Glomerular visceral epithelial cell (primary cell): ENCODE data around the gene RGS6.

ENCODE experiments used
- DNase-seq: peaks from one replicate; pipeline ENCODE4 v3.0.0-alpha.2; 2016; ENCODE audit errors: extremely low spot score

RGS6 gene

DNA sequence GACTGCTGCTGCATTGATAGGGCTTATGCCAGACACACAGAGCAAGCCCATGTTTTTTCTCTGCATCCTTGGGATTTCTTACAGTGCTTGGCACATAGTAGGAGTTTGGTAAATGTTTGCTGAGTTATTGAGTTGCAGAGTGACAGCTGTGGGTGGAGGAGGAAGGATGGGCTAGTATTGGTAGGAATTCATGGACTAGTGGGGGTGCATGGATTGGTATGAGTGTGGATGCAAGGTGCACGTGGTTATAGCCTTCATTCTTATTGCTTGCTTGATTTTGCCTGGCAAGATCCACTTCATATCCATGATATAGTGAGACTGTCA lies 11.4 kb downstream of the RGS6 start:
- DNase-seq: no peak

DNA sequence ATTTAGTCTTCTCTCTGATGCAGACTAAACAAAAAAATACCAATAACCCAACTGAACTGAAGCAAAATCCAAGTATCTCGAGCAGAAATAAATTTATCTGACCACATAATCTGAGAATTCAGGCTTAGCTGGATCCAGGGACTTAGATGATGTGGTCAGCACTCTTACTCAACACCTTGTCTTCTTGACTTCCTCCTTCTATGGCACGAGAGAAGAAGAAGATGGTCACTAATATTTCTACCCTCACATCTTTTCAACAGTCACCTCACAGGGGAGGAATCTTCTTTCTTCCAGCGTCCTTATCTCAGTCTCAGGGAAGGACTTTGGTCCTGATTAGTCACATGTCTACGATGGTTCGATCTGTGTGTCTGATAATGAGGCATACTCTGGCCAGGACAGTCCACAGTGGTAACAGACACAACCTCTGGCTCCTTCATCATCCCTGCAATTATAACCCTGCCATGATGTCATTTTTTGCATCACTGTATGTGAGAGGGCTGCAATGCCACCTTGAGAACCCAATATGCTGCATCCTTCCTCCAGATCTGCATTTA lies 15.8 kb downstream of the RGS6 start:
- no peak for DNase-seq

DNA sequence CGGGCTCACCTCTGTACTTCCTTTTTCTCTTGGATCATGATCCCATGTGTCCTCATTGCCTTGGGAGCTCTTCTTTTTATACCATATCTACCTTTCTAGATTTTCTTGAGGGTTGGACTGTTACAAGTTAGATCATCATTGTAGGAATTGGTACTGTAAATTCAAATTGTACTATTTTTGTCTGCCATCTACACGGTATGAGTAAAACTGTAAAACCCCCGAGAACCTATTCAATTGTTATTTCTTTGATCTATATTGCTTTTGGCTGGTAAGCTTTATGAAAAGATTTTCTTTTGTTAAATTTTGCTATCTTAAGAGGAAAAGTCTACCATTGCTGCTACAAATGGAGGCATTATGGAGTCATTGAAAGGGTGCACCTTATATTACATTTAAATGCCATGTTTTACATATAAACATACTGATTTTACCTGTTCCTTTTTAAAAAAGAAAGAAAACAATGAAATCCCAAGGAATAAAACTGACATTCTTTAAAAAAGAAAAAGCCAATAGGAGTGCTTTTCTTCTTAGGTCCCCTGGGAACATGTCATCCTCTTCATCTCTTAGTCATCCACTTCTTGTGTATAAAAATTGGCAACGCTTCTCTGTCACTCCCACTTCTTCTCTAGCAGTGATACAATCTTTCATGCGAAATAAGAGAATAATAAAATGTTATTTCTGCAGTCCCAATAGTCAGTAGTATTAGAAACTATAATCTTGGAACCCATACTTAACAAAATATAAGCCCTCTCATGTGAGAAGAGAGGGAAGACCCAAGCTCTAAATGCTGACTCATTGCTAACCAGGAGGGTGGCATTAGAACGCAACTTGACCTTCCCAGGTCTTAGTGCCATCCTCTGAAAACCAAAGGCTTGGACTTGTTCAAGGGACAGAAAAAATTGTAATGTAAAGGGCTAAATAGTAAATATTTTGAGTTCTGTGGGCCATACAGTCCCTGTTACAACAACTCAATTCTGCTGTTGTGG lies 20.4 kb downstream of the RGS6 start:
- DNase-seq: no peak

DNA sequence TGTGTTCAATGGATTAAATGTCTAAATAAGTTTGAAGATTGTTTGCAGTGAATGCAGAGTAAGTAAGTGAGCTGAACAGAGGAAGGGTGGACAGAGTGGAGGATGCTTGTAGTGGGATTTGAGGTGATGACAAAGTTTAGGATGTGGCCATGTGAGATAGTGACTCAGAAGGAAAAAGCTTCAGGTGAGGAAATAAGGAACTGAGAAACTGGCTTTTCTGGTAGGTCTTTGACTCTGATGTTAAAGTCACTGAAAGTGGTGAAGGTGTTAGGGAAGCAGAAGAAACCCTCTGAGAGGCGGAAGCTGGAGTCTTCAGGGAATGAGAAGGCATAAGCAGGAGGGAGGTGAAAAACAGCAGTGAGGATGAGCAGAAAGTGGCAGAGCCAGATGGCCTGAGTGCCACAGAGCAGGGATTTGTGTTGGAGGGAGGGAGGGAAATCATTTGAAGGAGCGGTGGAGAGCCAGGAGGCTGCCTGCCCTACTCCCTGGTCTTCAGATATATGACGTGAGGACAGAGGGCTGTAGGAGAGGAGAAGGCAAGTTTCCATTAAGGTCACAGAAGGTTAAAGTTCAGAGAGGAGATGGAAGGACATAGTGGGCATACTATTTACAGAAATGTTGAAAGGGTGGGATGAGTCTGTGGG lies 24.8 kb downstream of the RGS6 start:
- no peak for DNase-seq

DNA sequence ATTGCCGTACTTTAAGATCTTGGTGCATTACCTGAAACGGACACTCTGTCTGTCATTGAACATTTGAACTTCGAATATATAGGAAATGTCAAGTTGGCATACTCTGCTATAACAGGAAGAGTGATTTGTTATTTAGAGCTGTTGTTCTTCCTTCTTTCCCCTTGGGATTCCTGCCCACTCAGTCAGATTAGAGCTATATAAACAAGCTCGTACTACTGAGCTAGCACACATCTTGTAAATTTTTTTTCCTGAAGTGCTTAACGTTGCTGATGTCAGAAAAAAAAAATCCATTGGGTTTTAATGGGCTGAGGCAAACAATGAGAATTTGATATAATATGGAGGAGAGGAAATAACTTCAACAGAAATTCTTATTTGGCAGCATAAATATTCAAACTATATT lies 26.8 kb downstream of the RGS6 start:
- no peak for DNase-seq

DNA sequence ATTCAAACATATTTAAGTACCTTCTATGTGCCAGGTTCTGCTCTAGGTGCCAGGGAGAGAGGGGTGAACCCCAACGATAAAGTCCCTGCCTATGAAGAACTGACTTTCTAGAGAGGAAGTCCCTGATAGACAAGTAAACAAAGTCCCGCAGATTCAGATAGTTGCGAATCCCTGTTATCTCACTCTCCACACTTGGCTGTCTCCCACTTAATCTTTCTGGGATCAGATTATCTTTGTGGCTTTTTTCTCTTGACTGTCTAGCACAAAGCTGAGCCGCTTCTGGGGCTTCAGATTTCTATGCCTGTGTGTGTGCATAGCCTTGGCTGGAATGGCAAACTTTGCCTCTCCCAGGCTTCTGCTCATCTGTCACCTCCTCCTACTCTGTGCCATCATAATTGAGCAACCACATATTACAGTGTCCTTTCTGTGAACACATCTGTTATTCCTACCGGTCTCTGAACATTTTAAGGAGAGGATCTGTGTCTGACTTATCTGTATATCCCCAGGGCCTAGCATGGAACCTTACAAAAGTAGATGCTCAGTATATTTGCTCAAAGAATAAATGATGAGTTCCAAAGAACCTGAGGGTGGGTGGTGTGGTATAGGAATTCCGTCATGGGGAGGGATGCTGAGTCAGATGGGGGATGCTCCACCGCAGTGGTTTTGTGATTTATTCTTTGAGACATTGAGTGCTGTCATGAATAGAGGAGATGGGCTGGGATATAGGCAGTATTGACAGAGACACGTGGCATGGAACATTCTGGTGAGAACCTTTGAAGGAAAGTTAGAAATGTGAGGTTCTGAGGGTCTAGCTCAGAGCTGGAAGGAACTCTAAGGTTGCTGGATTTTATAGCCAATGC lies 28.5 kb downstream of the RGS6 start:
- DNase-seq: no peak

DNA sequence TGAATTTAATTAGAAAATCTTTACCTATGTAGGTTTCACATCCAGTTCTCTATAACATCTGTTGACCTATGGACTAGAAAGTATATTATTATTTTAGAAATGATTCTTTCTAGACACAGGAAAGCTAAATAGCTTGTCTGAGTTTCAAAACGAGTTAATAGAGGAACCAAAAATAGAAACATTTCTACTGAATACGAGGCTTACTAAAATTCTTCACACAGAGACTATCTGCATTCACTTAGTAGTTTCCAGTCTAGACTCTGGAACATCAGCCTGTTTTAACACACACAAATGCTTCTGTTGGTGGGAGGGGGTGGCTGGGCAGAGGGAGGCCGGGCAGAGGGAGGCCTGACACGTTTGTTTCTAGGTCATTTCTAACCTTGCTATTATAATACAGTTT lies 29.7 kb downstream of the RGS6 start:
- DNase-seq: no peak

DNA sequence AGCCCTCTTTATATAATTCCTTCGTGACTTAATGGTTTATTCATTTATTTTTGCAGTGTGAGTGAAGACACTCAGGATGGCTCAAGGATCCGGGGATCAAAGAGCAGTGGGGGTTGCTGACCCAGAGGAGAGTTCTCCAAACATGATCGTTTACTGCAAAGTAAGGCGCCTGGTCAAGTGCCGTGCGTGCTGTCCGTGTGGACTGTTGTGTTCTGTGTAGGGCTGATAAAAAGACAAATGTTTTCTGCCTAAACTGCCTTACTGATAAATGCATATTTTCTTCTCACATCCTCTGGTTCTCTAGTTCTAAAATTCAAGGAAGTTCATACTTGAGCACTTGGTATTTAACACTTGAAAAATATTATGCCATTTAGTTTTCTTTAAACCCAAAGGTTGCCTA lies 32.5 kb downstream of the RGS6 start:
- DNase-seq: no peak

DNA sequence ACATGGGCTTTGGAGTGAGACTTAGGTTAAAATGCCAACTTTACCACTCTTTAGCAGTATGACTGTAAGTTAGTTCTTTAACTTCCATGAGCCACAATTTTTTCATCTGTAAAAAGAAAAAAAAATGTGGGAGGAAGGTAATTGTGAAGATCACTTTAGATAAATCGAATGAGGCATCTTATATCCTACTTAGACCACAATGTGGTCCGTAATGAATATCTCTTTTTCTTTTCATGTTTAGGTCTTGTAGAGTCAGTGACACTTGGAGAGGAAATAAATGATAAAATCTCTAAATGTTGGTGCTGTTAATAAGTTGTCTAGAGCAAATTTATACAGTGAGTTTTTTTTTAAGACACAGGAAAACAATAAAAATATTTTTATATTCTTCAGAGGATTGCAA lies 34.3 kb downstream of the RGS6 start:
- no peak for DNase-seq

DNA sequence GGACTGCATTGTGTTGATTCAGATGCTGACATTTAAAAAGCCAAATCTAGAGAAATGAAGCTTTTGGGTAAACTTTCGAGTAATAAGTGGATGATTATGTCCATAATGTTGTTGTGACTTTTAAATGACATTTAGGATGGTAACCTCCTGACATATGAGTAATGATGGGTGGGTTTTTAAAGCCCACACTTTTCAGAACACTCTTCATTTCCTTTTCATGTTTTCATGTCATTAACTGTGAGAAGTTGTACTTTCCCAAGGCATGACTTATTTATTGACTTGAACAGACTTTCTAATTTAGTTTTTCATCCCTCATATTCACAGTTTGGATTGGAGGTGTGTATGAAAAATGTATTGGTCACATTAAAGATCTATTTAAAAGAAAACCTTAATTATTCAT lies 35.5 kb downstream of the RGS6 start:
- no peak for DNase-seq

DNA sequence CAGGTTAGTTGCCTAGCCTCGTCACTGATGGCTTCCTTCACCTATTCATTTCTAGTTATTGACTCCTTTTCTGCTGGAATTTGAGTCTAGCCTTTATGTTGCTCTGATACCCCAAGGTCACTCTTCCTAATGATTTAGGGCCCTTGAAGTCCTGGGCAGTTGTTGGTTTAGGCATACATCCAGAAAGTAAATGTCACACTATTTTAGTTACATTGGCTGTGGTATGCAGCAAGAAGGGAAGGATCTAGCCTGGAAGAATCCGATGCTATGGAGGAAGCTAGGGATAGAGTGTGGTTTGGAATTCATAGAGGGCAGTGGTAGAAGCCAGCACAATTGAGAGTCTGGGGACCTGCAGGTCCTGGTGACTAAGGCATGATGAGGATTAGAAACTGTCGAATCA lies 38.0 kb downstream of the RGS6 start:
- no peak for DNase-seq

DNA sequence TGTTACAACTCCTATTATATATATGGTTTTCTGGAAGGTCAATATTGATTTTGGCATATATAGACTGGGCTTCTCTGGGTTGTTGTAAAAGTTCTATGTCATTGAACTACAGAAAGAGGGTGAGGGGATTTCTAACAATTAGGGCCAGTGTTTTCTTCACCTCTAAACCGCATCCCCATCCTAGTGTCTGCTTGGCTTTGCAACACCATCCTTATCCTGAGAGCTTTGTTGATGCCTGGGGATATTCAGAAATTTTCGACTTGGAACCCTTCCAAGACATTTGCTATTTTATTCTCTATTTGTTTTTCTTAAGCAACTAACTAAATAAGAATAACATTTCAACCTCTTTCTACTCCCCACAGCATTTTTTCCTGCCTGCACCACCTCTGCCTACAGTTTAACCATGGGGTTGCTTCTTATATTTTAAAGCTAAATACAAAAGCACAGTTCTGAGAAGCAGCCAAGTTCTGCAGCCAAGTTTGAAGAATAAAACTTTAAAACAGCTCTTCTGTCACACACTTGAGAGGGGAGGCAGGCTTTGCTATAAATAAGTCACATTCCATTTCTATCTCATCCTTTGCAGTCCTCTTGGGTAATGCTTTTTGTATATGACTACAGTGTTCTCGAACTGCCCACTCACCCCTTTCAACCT lies 53.4 kb downstream of the RGS6 start:
- DNase-seq: no peak

DNA sequence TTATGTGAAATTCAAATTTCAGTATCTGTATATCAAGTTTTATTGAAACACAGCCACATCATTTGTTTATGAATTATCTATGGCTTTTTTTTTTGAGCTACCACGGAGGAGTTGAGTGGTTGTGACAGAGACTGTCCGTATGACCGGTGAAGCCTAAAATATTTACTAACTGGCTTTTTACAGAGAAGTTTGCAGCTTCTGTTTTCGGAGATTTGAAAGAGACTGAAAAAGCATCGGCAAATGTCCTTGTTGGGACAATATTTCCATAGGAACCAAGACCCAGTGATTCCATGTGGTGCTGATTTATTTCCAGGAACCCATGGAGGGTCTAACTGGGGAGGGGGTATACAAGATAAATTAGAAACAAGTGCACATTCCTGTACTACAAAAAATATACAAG lies 56.2 kb downstream of the RGS6 start:
- no peak for DNase-seq

DNA sequence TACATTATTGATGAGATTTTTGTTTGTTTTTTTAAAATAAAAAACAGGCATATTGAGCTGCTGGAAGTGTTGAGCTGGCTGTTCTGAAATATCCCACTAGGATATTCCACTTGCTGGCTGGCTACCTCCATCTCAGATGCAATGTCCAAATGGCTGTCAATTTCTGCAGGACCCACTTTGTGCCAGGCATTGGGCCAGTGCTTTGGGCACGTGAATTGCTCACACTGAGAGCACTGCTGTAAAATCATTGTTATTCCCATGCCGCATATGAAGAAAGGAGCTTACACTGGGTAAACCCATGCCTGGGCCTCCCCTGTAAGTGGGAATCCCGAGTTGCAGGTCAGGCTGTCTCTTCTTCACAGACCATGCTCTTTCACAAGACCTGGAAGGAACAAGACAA lies 56.7 kb downstream of the RGS6 start:
- DNase-seq: no peak

DNA sequence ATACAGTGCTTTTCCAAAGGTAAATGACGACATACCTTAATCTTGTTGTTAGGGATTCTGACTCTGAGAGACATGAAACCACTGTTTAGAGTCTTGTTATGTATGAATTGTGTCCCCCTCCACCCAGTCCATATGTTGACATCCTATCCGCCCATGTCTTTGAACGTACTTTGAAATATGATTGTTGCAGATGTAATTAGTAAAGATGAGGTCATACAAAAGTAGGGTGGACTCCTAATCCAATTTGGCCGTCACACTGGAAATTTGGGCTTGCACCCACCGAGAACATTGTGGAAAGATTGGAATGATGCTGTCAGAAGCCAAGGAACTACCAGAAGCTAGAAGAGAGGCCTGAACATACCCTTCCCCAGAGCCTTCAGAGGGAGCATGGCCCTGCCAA lies 62.2 kb downstream of the RGS6 start:
- no peak for DNase-seq

DNA sequence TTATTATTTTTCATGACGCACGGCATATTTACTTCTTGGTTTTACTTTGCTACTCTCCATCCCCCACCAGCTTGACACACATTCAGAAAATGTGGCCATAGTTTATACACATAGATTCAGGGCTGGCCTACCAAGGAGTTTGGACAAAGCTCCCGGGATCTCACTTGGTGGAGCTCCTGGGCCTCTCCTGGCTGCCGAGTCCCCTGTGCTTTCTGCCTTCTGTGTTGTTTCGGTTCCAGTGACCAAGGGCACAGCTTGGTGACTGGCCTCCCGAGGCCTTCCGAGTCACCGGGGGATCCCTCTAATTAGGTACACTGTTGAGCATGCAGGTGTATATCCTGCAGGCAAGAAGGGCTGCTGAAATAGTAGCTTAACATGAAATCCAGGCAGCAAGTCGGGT lies 63.5 kb downstream of the RGS6 start:
- no peak for DNase-seq

DNA sequence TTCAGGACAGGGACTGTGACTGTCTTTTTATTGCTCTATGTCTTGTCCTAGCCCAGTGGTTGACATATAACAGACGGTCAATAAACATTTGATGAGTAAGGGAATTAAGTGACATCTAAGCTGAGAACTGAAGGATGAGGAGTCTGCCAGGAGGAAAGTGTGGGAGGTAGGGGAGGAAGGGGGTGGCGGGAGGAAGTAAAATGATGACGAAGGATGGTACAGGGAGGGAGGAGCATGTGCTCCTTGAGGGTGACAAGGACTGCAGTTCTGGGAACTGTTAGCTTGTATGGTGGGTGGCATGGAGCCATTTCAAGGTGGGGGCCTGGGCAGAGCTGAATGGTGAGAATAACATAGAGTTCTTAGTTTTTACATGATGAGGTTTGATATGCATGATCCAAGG lies 64.4 kb downstream of the RGS6 start:
- DNase-seq: no peak

DNA sequence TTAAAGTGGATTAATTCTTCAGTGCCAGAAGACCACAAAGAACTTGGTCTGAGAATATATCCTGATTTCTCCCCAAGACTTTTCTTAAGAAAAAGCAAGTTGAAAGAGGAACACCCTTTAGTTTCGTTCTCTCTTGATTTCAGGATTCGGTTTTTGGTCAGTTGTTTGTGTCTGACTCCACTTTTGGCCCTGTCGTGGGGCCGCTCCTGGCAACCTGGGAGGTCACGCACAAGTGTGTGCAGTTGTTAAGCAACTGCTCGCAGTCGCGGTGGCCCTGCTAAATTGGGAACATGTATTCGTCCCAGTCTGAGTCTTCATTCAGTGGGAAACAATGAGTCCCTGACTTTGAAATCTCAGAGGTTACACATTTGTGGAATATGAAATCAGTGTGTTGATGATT lies 68.7 kb downstream of the RGS6 start:
- no peak for DNase-seq

DNA sequence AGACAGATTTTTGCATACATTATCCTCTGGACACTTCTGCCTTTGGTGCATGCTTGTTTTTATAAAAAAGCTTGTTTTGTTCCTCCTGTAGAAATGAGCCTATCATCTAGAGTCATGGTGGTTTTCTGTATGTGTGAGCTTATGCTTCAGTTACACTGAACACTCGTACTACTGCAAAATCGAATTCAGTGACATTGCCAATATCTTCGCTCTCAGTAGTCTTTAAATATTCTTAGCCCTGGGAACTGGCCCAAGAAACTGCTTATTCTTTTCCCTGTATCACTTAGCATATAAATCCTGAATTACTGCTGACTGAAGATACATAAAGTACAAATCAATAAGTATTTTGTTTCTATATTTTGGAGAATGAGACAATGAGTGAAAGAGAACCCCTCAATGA lies 70.5 kb downstream of the RGS6 start:
- DNase-seq: no peak

DNA sequence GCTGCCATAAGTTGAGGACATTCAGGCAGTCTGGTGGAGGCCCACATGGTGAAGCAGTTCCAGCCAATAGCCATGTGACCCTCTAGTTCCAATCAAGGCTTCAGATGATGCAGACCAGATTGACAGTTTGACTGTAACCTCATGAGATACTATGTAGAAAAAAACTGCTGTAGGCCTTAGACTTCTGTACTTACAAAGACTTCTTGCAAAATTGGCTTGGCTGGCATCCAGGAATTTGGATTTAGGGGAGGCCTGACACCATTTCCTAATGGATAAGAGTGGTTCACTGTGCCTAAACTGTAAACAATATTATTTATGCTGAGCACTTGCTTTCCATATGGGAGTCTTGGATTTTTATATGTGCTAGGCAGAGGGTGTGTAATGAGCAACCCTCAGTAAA lies 76.4 kb downstream of the RGS6 start:
- DNase-seq: no peak

DNA sequence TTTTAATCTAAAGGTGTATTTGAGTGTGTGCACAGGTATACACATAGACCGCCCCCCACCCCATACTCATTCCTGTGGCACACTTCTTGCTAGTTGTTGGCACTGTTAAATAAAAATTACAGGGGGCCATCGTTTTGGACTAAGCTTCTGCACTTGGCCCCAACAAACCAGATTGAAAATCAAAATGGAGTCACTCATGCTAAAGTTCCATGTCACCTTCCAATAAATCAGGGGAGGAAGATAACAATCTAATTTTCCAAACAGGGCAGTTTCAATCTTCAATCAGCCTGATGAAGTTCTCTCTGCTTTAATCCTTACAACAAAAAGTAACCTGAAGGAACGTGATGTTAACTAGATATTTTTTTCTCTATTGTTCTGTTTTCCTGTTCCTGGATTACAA lies 78.2 kb downstream of the RGS6 start:
- DNase-seq: no peak
